GM18498 (cell line): ENCODE results near the gene HOXB8.

Experiments
- ATAC-seq: cut with Tn5 transposase; IDR thresholded peaks from one replicate; pipeline ENCODE4 v1.9.1; 2021; ENCODE audit warnings: mild to moderate bottlenecking, moderate library complexity; ENCODE audit not compliant: unreplicated experiment

HOXB8 gene

DNA sequence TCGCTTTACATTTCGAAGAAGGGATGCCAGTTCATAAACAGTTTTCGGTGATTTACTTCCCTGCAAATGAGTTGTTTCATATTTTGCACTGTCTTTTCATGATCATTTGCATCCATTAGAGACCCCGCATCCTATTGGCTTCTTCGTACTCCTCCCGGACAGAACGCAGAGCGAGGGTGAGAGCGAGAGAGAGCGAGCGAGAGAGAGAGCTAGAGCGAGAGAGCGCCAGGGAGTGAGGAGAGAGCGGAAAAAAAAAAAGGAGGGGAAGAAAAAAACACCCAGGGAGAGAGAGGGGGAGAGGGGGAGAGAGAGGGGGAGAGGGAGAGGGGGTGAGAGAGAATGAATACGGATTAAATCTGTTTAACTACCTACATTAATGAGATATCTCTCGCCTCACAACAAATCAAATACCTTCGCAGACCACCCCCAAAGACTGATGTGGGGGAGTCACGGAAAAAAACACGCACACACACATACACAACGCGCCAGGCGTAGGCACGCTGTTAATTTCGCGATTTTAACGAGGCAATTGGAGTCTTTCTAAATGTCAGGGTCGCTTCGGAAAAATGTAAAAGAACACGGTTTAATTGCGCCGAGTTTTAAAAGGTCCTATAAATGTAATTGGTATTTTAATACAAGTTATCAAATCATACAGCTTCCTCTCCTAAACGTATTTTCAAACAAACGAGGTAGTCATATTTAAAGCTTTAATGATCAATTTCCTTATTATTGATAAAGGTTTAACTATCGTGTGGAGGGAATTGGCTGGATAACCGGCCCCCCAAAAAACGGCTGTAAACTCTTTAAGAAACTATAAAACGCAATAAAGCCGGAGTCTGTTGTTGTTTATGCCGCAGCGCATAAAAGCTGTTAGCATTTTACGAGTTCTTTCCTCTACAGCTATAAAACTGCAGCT, at the start of gene HOXB8:
TSS of gene HOXB8 (minus strand) at position 246 of the 916 bp plus-strand sequence. CDS start 588 bp downstream, outside the sequence.
- no peak for ATAC-seq

DNA sequence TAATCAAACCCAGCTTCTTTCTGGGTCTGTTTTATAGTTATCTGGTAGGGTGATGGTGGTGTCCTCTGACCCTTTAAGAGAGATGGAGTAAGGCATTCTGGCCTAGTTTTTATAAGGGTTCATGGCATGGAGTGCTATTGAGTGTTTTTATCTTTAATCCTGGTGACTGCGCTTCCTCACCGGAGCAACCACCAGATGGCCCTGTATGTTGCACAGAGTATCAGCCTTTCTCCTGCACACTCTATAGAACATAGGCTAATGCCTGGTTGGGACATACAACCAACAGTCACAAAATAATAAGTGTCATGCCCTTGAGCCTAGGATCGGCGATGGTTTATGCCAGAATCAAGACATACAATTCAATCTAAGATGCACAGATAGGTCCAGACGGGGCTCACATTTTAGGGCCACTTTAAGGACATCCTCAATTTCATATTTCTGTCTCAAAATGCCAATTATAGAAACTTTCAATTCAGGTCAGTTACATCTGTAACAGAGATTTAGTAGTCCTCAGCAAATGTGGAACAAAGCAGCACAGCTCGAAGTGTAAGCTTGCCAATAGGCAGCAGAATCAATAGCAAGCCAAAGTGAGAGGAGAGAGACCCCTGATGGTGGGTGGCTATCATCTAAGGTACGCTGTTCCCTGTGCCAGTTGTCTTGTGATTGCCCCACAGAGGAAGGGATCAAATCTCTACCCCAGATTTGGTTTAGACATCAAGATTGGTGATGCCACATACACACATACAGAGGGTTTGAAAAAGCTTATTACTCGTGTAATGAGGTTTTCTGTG, 48.2 kb upstream of the HOXB8 start:
- no peak for ATAC-seq

DNA sequence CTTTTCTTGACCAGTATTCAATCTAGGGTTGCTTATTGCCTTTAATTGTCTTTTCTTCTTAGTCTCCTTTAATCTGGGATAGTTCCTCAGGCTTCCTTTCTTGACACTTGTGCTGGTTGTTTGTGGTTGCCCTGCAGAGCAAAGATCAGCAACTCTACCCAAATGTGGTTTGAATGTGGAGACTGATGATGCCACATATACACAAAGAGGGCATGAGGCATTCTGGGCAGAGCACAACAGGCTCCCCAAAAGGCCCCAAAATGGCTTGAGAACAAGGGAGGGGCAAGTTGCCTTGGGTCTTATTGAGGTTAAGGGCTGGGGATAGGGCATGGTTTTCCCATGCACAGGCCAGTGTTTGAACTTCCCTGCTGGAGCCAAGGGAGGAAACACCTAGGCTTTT, 40.8 kb upstream of the HOXB8 start:
- no peak for ATAC-seq

DNA sequence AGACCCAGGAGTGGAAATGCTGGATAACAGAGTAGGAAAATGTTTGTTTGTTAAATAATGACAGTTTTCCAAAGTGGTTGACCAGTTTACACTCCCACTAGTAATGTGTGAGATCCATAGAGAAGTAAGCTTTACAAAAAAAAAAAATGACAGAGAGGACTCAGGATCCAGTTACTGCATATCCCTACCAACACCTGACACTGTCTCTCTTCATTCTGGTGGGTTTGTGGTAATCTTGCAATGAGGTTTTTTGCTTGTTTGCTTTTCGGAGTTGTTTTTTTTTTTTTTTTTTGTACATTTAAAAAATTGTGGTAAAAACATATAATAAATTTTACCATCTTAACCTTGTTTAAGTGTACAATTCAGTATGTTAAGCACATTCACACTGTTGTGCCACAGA, 34.6 kb upstream of the HOXB8 start:
- no peak for ATAC-seq

DNA sequence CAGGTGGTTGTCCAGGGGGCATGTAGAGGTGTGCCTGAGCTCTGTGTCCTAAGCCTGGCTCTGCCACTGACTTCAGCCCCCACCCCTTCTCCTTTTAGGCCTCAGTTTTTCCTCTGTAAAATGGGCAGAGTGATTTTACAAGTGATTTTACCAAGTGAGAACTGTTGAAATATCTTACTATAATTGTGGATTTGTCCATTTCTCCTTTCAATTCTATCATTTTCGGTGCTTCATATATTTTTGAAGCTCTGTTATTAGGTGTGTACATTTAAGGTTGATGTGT, 32.8 kb upstream of the HOXB8 start:
- ATAC-seq, result no peak

DNA sequence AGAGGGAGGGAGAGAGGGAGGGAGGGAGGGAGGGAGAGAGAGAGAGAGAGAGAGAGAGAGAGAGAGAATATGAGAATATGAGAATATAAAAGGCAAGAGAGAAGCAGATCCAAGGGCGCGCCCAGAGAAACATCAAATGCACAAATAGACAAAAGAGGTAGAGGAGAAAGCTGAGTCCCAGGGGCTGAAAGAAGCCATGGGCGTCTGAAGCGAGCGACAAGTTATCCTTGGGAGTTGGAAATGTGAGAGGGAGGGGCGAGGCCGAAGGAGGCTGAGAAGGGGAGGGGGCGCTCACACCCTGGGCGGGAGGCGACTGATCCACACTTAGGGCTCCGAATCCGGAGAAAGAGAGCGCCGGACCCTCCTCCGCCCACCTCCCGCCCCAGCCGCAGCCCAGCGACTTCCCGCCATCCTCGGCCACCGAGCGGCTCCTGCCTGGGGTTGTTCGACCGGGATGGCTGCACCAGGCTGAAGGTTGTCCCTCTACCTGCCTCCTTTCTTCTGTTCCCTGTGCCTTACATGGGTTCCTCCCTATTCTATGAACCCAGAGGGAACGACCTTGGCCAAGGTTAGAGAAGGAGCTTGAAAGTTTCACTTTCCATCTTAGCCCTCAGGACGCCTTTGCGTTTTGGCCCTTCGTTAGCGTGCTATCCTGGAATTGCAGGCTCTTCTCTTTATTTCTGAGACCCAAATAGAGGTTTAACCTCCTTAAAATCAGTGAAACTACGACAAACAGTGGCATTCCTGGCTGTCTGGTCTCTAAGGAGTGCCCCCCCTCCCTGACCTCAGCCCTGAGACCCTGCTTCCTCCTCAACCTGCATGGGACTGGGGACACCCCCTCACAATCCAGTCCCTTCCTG, 32.2 kb upstream of the HOXB8 start:
- ATAC-seq, result no peak

DNA sequence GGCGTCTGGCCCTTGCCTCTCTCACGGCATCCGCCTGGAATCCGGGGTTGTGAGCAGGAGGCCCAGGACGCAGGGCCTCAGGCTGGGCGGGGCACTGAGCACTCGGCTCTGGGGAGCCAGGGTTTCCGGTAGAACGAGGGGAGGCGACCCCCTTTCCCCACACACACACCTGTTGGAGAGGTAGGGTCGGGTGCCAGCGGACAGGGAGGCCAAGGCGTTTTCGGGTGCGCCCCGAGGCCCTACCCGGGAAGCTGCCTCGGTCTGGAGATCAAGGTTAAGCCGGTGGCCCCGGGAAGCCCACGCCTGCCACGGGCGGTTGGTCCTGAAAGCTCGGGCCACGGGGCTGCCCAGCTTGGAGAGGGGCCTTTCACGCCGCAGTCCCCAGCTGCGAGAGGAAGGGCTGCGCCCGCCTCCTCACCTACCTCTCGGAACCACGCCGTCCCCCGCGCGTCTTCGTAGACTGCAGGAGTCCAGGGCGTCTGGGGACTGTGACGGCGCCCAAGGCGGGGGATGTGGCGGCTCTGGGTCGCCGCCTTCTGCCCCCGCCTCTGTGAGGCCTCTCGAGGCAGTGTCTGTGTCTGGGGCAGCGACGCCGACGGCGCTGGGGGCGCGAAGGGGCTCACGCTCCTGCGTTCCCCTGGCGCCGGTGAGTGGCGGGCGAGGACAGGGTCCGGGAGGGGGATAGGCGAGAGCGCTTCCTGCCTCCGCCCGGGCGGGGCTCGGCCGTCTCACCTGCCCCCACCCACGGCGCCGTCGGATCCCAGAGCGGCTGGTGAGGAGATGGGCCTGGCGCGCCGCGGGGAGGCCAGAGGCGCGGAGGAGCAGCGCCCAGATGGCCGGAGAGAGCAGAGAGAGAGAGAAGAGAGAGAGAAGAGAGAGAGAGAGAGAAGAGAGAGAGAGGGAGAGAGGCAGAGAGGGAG, 31.4 kb upstream of the HOXB8 start:
- ATAC-seq, result no peak

DNA sequence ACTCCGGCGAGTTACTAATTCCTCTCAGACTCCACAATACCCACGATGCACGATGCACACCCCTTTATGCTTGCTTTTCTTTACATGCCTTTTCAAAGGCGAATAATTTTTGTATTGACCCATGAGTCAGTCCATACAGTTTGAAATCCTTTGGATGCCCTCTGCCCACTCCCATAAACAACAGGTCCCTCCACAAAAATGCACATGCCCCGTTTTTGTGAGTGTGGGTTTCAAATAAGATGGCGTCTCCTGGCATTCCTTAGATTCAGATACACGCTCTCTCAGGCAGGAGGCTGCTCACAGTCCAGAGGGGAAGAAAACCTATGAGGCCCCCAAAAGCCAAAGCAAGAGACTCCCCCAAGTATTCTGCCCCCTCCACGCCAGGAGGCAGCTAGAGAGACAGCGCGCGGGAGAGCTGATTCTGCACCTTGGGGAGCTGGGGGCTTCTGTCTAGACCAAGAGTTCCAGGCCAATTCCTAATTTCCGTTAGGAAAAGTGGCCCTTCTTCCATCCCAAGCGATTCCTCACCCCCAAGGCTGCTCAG, 30.6 kb upstream of the HOXB8 start:
- no peak for ATAC-seq

DNA sequence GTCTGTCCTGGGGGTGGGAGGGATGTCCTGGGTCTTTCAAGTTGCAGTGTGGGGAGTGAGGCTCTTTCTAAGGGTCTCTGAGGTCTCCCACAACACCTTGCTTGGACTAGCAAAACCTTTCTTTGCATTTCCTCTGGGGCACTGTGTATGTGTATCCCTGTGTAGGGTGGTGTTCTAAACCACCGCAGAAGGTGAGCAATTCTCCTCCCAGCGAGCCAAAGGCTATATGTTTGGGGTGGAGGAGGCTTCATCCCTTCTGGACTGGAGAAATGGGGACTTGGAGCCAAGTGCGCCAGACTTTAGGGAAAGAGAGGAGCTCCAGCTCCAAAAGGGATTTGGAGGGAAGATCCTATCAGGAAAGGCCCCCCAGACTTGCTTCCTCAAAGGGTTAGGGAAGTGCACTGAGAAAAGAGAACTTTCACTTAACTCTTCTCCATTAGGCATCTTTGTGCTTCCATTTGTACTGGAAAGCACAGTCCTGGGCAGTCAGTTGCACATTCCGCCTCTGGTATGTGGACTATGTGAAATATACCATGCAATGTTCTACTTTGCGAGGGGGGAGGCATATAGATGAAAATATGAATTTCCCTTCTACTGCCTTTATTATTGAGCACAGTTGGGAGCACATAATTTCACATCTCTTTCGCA, 29.9 kb upstream of the HOXB8 start:
- no peak for ATAC-seq

DNA sequence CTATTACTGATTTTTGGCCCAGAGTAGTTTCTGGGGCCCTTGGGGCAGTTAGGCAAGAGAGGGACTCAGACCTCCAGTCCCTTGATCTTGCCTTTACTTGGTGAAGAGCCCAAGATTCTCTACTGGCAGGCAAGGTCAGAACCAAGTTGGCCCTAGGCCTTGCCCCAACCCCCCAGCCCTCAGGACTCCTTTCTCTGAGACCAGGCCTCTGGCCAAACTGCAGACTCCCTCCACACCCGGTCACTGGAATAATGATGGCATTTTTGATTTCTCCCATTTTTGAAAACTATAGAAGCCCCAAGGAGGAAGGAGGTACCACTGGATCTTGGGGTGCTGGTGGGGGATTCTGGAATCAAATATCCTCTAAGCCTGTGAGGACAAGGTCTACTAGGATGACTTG, 29.1 kb upstream of the HOXB8 start:
- ATAC-seq, result no peak

DNA sequence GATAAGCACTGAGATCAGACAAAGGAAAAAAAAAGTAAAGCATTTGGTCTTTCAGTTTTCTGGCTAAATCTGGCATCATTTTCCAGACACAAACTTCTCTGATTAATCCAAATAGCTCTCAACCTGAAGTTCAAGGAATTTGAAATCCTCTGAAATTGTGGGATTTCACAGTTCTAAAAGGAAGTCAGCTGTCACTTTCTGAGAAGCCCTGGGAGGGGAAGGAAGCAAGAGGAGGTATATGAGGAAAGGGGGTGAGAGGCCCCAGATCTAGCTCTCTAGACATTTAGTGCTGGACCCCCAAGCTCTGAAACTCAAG, 28.6 kb upstream of the HOXB8 start:
- ATAC-seq, result no peak

DNA sequence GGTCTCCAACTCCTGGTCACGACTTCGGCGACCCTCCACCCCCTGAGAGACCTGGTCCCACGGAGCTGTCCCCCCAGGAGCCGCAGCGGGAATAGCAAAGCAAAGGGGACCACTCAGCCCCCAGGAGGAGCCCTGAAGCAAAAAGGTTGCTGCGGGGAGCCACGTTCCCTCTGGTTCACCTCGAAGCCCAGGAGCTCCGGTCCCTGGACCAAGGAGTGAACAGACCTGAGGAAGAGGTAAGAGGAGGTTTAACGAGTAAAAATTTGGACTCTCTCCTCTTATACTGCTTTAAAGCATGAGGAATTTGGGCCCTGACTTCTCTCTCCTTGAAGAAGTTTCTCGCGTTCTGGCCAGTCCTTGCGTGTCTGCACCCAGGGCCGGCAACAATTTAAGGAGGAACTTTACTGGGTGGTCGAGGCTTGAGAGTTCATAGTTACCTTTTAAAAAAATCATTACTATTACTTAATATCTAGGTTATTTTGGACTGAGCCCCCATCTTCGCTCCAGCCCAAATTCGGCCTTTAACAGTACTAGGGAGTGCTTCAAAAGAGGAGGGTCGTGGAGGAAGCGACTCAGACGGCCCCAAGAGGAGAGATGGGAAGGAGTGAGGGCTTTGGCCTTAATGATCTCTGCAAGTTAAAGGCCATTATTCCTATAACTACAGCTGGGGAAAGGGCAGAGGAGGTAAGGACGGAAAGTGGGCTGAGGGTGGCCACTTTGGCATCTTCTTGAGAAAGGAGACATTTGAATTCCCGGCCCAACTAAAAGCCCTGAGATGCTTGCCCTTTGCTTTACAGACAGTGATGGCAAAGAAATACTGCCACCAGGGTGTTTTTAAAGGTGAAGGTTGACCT, 28.0 kb upstream of the HOXB8 start:
- ATAC-seq, result no peak

DNA sequence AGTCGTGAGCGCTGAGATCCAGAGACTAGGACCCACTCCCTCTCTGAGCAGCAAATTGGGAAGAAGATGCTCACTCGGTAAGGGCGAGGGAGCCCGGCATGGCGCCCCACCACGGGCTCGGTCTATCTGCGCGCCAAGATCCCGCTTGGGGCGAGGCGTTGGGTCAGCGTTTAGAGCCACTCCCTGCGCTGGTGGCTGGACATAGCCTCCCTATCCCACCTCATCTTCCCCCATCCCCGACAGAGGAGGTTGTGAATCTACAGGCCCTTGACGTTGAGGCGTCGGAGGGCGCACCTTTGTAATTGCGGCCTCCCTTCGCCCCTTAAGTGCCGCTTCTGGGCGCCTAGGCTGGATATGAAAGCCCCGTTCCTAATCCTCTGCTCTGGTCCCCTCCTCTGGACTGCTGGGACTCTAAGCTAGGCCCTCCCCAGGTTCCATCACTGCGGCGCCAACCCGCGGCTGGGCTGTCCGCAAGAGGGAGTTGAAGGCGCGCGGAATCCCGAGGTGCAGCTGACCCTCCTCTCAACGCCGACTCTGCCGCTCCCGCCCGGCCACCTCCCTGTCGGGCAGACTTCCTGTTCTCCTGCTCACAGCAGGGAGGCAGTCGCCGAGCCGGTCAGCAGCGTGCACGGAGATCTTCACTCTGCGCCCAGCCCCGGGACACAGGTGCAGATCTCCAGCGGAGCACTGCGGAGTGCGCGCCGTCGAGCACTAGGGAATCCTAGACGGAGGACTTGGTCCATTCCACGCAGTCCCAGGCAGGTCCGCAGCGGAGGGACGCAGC, 27.2 kb upstream of the HOXB8 start:
- no peak for ATAC-seq

DNA sequence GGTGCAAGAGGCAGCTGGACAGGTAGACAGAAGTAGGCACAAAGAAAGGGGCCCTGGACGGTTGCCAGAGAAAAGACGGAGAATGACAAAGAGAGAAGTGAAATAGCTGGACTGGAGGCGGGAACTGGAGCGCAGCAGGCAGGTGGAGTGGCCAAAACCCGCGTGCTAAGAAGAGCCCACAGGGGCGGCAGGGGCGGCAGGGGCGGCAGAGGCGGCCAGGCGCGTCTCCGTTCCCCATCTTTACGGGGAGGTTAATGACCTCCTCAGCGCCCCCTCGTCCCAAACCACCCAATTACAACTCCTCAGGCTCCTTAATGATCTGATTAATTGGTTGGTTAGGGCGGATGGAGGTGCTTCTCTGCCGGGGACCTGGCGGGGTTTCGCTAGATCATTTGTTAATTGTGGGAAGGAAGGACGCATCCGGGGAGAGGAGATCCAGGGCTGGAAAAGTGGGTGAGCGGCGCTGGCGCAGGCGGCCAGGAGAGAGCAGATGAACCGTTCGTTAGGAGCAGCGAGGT, 26.5 kb upstream of the HOXB8 start:
- no peak for ATAC-seq

DNA sequence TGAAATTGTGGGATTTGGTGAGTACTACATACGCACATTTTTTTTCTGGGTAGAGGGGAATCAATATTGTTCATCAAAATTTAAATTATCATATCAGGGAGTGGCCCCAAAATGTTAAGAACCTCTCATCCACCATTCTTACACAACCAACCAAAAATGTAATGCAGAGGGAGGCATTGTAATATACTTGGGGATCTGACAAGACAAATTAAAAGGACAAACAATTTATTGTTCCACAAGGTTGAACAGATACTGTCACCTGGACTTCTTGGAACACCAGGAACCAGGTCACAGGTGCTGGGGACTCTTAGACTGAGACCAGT, 25.7 kb upstream of the HOXB8 start:
- ATAC-seq, result no peak

DNA sequence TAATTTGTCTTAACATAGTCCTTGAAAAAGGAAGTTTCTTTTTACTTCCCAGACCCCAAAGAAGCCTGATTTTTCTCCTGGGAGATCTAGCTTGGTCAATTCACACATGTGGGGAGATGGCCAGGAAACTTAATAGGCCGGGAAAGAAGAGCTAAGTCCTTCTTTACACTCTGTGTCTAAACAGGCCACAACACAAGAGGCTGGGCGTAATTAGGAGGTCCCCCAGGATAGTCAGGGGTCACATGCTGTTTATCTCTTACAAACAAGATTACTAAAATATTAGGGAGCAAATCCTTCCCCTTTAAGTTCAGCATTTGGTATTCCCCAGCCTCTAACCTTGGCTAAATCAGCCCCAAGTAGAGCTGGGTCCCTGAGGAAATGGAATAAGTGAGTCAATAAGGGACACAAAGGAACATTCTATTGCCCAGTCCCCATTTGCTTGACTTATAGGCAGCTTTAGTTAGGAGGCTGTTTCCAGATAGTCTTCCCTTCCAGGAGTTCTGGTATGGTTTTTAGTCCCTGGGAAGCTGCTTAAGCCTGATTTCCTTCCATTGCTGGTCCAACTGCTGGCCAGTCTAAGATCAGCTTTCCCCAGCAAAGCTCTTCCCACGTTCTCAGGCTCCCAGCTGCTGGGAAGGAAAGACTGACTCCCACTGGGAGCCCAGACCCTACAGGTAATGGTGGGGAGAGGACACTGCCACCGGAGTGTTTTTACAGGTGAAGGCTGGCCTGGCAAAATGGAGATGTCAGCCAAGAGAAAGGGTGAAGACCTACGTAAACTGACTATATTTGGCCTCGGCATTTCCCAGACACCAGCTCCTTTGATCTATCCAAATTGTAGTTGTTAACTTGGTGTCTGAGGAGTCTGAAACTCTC, 25.1 kb upstream of the HOXB8 start:
- no peak for ATAC-seq

DNA sequence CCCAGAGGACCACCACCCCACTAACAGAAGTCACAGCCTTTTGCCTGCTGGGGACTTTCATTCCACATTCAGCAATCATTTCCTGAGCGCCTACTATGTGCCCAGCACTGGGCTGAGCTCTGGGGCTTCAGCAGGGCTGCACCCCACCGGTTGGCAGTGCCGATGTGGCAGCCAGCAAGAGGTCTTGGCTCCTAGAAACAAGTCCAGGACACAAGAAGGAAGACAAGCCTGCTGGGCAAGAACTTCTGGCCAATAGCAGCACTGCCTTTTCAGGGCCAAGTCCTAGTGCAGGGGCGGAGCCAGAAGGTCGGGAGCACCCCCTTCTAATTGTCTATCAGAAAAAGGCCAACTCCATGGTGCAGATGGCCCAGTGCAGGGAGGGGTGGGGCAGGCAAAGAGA, 24.0 kb upstream of the HOXB8 start:
- ATAC-seq, result no peak
